Activated CD8-positive, alpha-beta T cell treated with anti-CD3 and anti-CD28 coated beads for 36 hours (primary cell): ENCODE data around the gene TNFAIP6. TPM values are rescaled to one million over a fixed set of nuclear protein-coding genes. Genes with fewer than 3 reads are reported as not detected.

Source experiments
- ATAC-seq: fragments of 200-7000 bp; cut with Tn5 transposase; one replicate; pipeline ENCODE4 v1.10.0; 2021; ENCODE audit warnings: mild to moderate bottlenecking, moderate library complexity
- CTCF ChIA-PET: fragments of 350-600 bp; sonication (Branson Sonifier 250); formaldehyde crosslinking; loops from one replicate; lab custom pipeline; 2021; ENCODE audit warnings: antibody characterized with exemption; lab: Charles Lee
- POLR2A ChIA-PET: fragments of 350-600 bp; sonication (Branson Sonifier 250); formaldehyde crosslinking; loops from one replicate; lab custom pipeline; 2021; ENCODE audit warnings: antibody characterized with exemption; lab: Charles Lee
- DNase-seq: peaks from one replicate; pipeline ENCODE4 v3.0.0-alpha.2; 2020
- H3K27ac Mint-ChIP-seq: one replicate; pipeline ENCODE4 v1.8.0; 2021; ENCODE audit warnings: mild to moderate bottlenecking, mixed read lengths
- H3K27me3 Mint-ChIP-seq: one replicate; pipeline ENCODE4 v1.8.0; 2021; ENCODE audit warnings: mixed read lengths
- H3K36me3 Mint-ChIP-seq: one replicate; pipeline ENCODE4 v1.8.0; 2021; ENCODE audit warnings: low read depth, mixed read lengths
- H3K4me1 Mint-ChIP-seq: one replicate; pipeline ENCODE4 v1.8.0; 2021; ENCODE audit warnings: low read depth, mixed read lengths
- H3K4me3 Mint-ChIP-seq: one replicate; pipeline ENCODE4 v1.8.0; 2021; ENCODE audit warnings: mild to moderate bottlenecking, moderate library complexity, mixed read lengths
- H3K9me3 Mint-ChIP-seq: one replicate; pipeline ENCODE4 v1.8.0; 2021; ENCODE audit warnings: mixed read lengths
- CTCF ChIP-seq: fragments of 200-600 bp; IDR thresholded peaks from one replicate; pipeline ENCODE4 v1.8.0; 2022; ENCODE audit warnings: antibody characterized with exemption, mild to moderate bottlenecking
- intact Hi-C: fragments of 100-400 bp; cut with micrococcal nuclease; formaldehyde crosslinking; loops from one replicate; pipeline ENCODE4 v1.10.0; 2022
- total RNA-seq, 2 experiments: library from RNA; stranded (reverse); gene quantifications; one replicate each; pipeline ENCODE4 v1.2.3, GENCODE V29; 2021

The TNFAIP6 gene
- total RNA-seq, 2 experiments from 2014 or later = not detected

- POLR2A ChIA-PET = no interaction called here
- H3K27ac Mint-ChIP-seq = no peak overlapping the region
- CTCF ChIA-PET = no interaction called here
- H3K9me3 Mint-ChIP-seq = no peaks in the 10 kb centered on the region
- H3K27me3 Mint-ChIP-seq = no peaks in the 10 kb centered on the region
- H3K4me1 Mint-ChIP-seq = no peaks in the 10 kb centered on the region
- H3K4me3 Mint-ChIP-seq = no peak overlapping the region
- ATAC-seq (no peak), DNase-seq (no peak)
- H3K36me3 Mint-ChIP-seq = no peaks in the 10 kb centered on the region
- TF ChIP-seq CTCF = no peak
- intact Hi-C loops = no loop called here
Measured at GRCh38 chr2:151361674-151362370, 4.4 kb downstream of the TNFAIP6 start.

GRCh38 chr2:151363709-151364108, 6.3 kb downstream of the TNFAIP6 start:
- TF ChIP-seq CTCF = no peak
- Mint-ChIP-seq H3K36me3 (no peaks in the 10 kb centered on the region), H3K27ac (no peak overlapping the region), H3K27me3 (no peaks in the 10 kb centered on the region), H3K9me3 (no peaks in the 10 kb centered on the region), H3K4me1 (no peaks in the 10 kb centered on the region), H3K4me3 (no peak overlapping the region)
- CTCF ChIA-PET = no interaction called here
- POLR2A ChIA-PET = no interaction called here
- no peak for DNase-seq
- ATAC-seq = no peak
- intact Hi-C loops = no loop called here

GRCh38 chr2:151367571-151367970, 10.2 kb downstream of the TNFAIP6 start:
- ATAC-seq (no peak), DNase-seq (no peak)
- intact Hi-C loops = no loop called here
- Mint-ChIP-seq H3K9me3 (no peaks in the 10 kb centered on the region), H3K27me3 (no peaks in the 10 kb centered on the region), H3K4me1 (no peaks in the 10 kb centered on the region), H3K27ac (no peak overlapping the region), H3K36me3 (no peaks in the 10 kb centered on the region), H3K4me3 (no peak overlapping the region)
- ChIA-PET POLR2A (no interaction called here), CTCF (no interaction called here)
- TF ChIP-seq CTCF = no peak

GRCh38 chr2:151374436-151374835, 17.0 kb downstream of the TNFAIP6 start:
- ChIA-PET POLR2A (no interaction called here), CTCF (interaction anchor here (1.4 kb wide), 1 partner anchor 40 kb away, joined by 3 read pairs; no protein-coding TSS in a partner anchor)
- H3K36me3 Mint-ChIP-seq = no peaks in the 10 kb centered on the region
- ATAC-seq (peak; percentile 51), DNase-seq (peak; percentile 6)
- no peak overlapping the region for H3K4me3 Mint-ChIP-seq
- no peak for TF ChIP-seq CTCF
- H3K9me3 Mint-ChIP-seq = no peaks in the 10 kb centered on the region
- H3K27ac Mint-ChIP-seq = no peak overlapping the region
- intact Hi-C loops = no loop called here
- peaks cover 7% of the 10 kb centered on the region for H3K4me1 Mint-ChIP-seq
- no peaks in the 10 kb centered on the region for H3K27me3 Mint-ChIP-seq

- ChIA-PET POLR2A (no interaction called here), CTCF (no interaction called here)
- Mint-ChIP-seq H3K27me3 (no peaks in the 10 kb centered on the region), H3K4me3 (no peak overlapping the region), H3K4me1 (peaks cover 7% of the 10 kb centered on the region), H3K36me3 (no peaks in the 10 kb centered on the region), H3K9me3 (no peaks in the 10 kb centered on the region), H3K27ac (no peak overlapping the region)
- DNase-seq (no peak), ATAC-seq (no peak)
- intact Hi-C loops = no loop called here
- TF ChIP-seq CTCF = no peak
Measured at GRCh38 chr2:151379169-151379568, 21.8 kb downstream of the TNFAIP6 start.
